K562 (cell line): ENCODE measurements around the gene IL15. TPM values are rescaled to one million over a fixed set of nuclear protein-coding genes. Genes with fewer than 3 reads are reported as not detected.

Experiments
- ATAC-seq: fragments of 200-7000 bp; cut with Tn5 transposase; 3 replicates; pipeline ENCODE4 v1.9.1; 2020; ENCODE audit warnings: moderate library complexity
- BruUV-seq: library from RNA; stranded (reverse); fragments of 400-500 nt; replicated peaks from 2 replicates; lab custom pipeline; 2021; lab: Mats Ljungman, UMichigan
- CTCF ChIA-PET: fragments of 300-600 bp; formaldehyde crosslinking; extraction: SDS; loops from one replicate; lab custom pipeline; 2021; ENCODE audit warnings: low intra/inter-chr PET ratio; lab: Yijun Ruan, JAX
- POLR2A ChIA-PET: fragments of 300-600, 350-650 bp; sonication (Branson Sonifier 250); formaldehyde crosslinking; extraction: SDS; loops from one replicate; lab custom pipeline; 2021; ENCODE audit warnings: antibody characterized with exemption, inconsistent platforms; lab: Yijun Ruan, JAX
- DNase-seq, 4 experiments: peaks; one replicate each; pipeline versions ENCODE4 v3.0.0 to v3.0.0-alpha.2; 2011 to 2018; ENCODE audit warnings: low spot score in 3 of 4, mixed read lengths in 3 of 4; ENCODE audit errors: extremely low read depth in 1 of 4
- FAIRE-seq: peaks from 2 replicates; lab custom pipeline; 2011; peaks lifted over from hg19 to GRCh38; lab: Jason Lieb, UNC
- H2AFZ ChIP-seq: 2 replicates; pipeline ENCODE4 v1.6.0; 2011; ENCODE audit warnings: low read depth, low read length, control low read depth, inconsistent platforms
- H3K27ac ChIP-seq: fragments of 200-600 bp; 3 replicates; pipeline ENCODE4 v1.8.0; 2011; ENCODE audit warnings: low read depth, mild to moderate bottlenecking, control low read depth, inconsistent platforms, low read length, moderate library complexity, mixed read lengths; ENCODE audit errors: extremely low read depth
- H3K27me3 ChIP-seq, 2 experiments: fragments of 300-600 bp in 1 of 2; 2 replicates in 1 of 2; 3 replicates in 1 of 2; pipeline versions ENCODE4 v1.6.0 to v1.8.0; 2011; ENCODE audit warnings: inconsistent platforms in 2 of 2, low read length in 2 of 2, mild to moderate bottlenecking in 1 of 2, mixed read lengths in 1 of 2, moderate library complexity in 1 of 2; ENCODE audit not compliant: control insufficient read depth in 2 of 2, insufficient read depth in 2 of 2
- H3K36me3 ChIP-seq: fragments of 300-600 bp; 3 replicates; pipeline ENCODE4 v1.8.0; 2011; ENCODE audit warnings: mild to moderate bottlenecking, low read length, inconsistent platforms; ENCODE audit not compliant: control insufficient read depth, insufficient read depth
- H3K4me1 ChIP-seq, 2 experiments: fragments of 200-600 bp in 1 of 2; replicated peaks in 1 of 2; 2 replicates in 1 of 2; 3 replicates in 1 of 2; pipeline versions ENCODE4 v1.5.1 to v1.8.0; 2011; ENCODE audit warnings: inconsistent platforms in 2 of 2, low read length in 2 of 2, mild to moderate bottlenecking in 1 of 2, mixed read lengths in 1 of 2, moderate library complexity in 1 of 2; ENCODE audit not compliant: control insufficient read depth in 2 of 2, insufficient read depth in 2 of 2
- H3K4me2 ChIP-seq: 2 replicates; pipeline ENCODE4 v1.6.1; 2011; ENCODE audit warnings: low read length, control low read depth, inconsistent platforms, mixed read lengths; ENCODE audit not compliant: insufficient read depth
- H3K4me3 ChIP-seq: fragments of 200-600 bp; sonication (generic), shearing (Covaris generic); 2 replicates; pipeline ENCODE4 v1.5.1; 2016; ENCODE audit warnings: control low read depth, inconsistent platforms
- H3K79me2 ChIP-seq: fragments of 200-600 bp; 3 replicates; pipeline ENCODE4 v1.8.0; 2011; ENCODE audit warnings: low read length, inconsistent platforms; ENCODE audit not compliant: control insufficient read depth, insufficient read depth
- H3K9ac ChIP-seq, 2 experiments: 2 replicates each; pipeline versions ENCODE4 v1.6.0 to v1.6.1; 2011; ENCODE audit warnings: low read depth in 2 of 2, low read length in 2 of 2, control low read depth in 1 of 2, inconsistent platforms in 1 of 2, mild to moderate bottlenecking in 1 of 2, mixed read lengths in 1 of 2; ENCODE audit not compliant: insufficient read depth in 1 of 2
- H3K9me1 ChIP-seq: one replicate; pipeline ENCODE4 v1.6.0; 2011; ENCODE audit warnings: inconsistent platforms, mild to moderate bottlenecking, low read length, moderate library complexity; ENCODE audit not compliant: control insufficient read depth, insufficient read depth
- H3K9me3 ChIP-seq: replicated peaks from 2 replicates; pipeline ENCODE4 v1.5.1; 2011; ENCODE audit warnings: low read depth, low read length, inconsistent platforms; ENCODE audit not compliant: control insufficient read depth, insufficient read depth
- H4K20me1 ChIP-seq: replicated peaks from 2 replicates; pipeline ENCODE4 v1.6.1; 2011; ENCODE audit warnings: low read length, inconsistent platforms, mixed read lengths; ENCODE audit not compliant: control insufficient read depth, insufficient read depth
- CREB1 ChIP-seq, 2 experiments: sonication (generic) in 1 of 2; formaldehyde crosslinking in 1 of 2; IDR thresholded peaks; 2 replicates each; pipeline versions ENCODE4 v1.6.1 to v1.8.0; 2012 to 2022; ENCODE audit warnings: inconsistent platforms in 1 of 2, mild to moderate bottlenecking in 1 of 2, missing genetic modification reagents in 1 of 2, moderate library complexity in 1 of 2
- GATAD2B ChIP-seq: fragments of 450-650 bp; IDR thresholded peaks from 2 replicates; pipeline ENCODE4 v1.6.1; 2017; ENCODE audit warnings: mild to moderate bottlenecking, borderline replicate concordance
- ILK ChIP-seq: fragments of 450-650 bp; IDR thresholded peaks from 2 replicates; pipeline ENCODE4 v1.6.1; 2016; ENCODE audit warnings: missing genetic modification characterization, low read depth, mild to moderate bottlenecking, missing compliant biosample characterization, moderate library complexity, borderline replicate concordance
- JUN ChIP-seq, 2 experiments: sonication (generic) in 1 of 2; formaldehyde crosslinking in 1 of 2; IDR thresholded peaks; 2 replicates each; pipeline versions ENCODE4 v1.6.1 to v1.8.0; 2012 to 2022; ENCODE audit warnings: borderline replicate concordance in 2 of 2, mild to moderate bottlenecking in 2 of 2, improper control_type of control experiment in 1 of 2, low read depth in 1 of 2, low read length in 1 of 2, missing genetic modification reagents in 1 of 2
- SMARCB1 ChIP-seq: IDR thresholded peaks from 2 replicates; pipeline ENCODE4 v1.6.1; 2011; ENCODE audit warnings: improper control_type of control experiment, low read depth; ENCODE audit not compliant: insufficient read length
- SOX6 ChIP-seq: fragments of 450-650 bp; IDR thresholded peaks from 2 replicates; pipeline ENCODE4 v1.6.1; 2014; ENCODE audit warnings: mild to moderate bottlenecking
- WGBS: fragments of 100-300 bp; shearing (Covaris generic); methylation state at CpG from one replicate; pipeline ENCODE4 v1.1.6; 2016; ENCODE audit warnings: low coverage, mixed read lengths; ENCODE audit not compliant: insufficient coverage; ENCODE audit errors: missing lambda C conversion rate; 5-methylcytosine and 5-hydroxymethylcytosine counted together
- in situ Hi-C: fragments of 300-500 bp; cut with MboI; formaldehyde crosslinking; loops from 4 replicates; pipeline ENCODE4 v1.15.0; 2018; ENCODE audit warnings: inconsistent platforms, mixed read lengths
- intact Hi-C: fragments of 100-400 bp; cut with micrococcal nuclease; formaldehyde crosslinking; loops from 2 replicates; pipeline ENCODE4 v1.14.2; 2022
- polyA plus RNA-seq, 8 experiments: library from polyadenylated mRNA; depleted of rRNA in 4 of 8; stranded (reverse) in 5 of 8; unstranded in 3 of 8; fragments of >200 nt; fragmentation: Nextera tagmentation in 2 of 8; fragmentation: Illumina TruSeq in 1 of 8; extraction: Ambion mirVana in 2 of 8; extraction: Trizol in 1 of 8; gene quantifications; 2 replicates each; pipeline versions ENCODE4 v1.2.1 to v1.2.3, GENCODE V29; 2011 to 2014; ENCODE audit warnings: inconsistent platforms in 1 of 8, missing spikeins in 1 of 8
- total RNA-seq, 7 experiments: library from RNA; depleted of rRNA in 6 of 7; stranded (reverse); fragments of >200 nt in 6 of 7; fragmentation: Illumina TruSeq in 2 of 7; extraction: Trizol in 2 of 7; gene quantifications; 2 replicates each; pipeline versions ENCODE4 v1.2.1 to v1.2.3, GENCODE V29; 2011 to 2021; ENCODE audit warnings: low replicate concordance in 1 of 7
- TF ChIP-seq, protein P1 (sequence below): fragments of 450-650 bp; formaldehyde crosslinking; IDR thresholded peaks from 2 replicates; pipeline ENCODE4 v1.4.0; 2020; ENCODE audit warnings: mild to moderate bottlenecking
- TF ChIP-seq, protein P2 (sequence below): sonication (generic); formaldehyde crosslinking; IDR thresholded peaks from 2 replicates; pipeline ENCODE4 v1.8.1; 2023; ENCODE audit warnings: mild to moderate bottlenecking, missing genetic modification reagents
- TF ChIP-seq, protein P3 (sequence below): sonication (generic); formaldehyde crosslinking; IDR thresholded peaks from 2 replicates; pipeline ENCODE4 v1.8.0; 2022; ENCODE audit warnings: missing genetic modification reagents, mild to moderate bottlenecking, borderline replicate concordance

The IL15 gene
- total and polyA plus RNA-seq, 9 of the 15 experiments (the other 6 are each of a cell fraction or from before 2014, with no cell fraction given): 0.13 to 0.50 (median 0.34) TPM

DNA sequence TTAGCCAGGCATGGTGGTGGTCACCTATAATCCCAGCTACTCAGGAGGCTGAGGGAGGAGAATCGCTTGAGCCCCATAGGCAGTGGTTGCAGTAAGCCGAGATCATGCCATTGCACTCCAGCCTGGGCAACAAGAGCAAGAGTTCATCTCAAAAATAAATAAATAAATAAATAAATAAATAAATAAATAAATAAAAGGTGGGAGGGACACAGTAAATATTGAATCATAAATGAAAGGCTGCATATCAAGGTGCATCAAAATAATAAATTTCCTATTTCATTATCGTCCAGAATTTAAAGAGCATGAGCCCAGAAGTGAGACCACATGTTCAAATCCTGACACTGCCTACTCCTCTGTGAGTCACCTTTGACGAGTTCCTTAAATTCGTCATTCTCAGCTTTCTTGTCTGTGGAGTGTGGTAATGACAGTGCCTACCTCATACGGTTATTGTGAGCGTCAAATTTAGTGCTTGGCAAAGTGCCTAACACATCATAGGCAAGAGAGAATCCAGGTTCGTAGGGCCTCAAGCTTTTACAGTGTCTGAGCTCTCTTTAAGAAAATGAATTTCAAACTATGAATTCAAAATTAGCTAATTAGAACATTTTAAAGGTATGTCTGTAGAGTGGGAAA lies 49.9 kb downstream of the IL15 start:
- no TSS peak for BruUV-seq
- 1% methylated on average over 8 of the region's 8 CpGs for WGBS

More for the DNA sequence above, 49.9 kb downstream of the IL15 start:
- no peak for DNase-seq
- Histone ChIP-seq H4K20me1 (no peaks in the 10 kb centered on the region), H3K9me3 (no peaks in the 10 kb centered on the region), H3K27ac (no peak overlapping the region), H3K36me3 (no peaks in the 10 kb centered on the region), H3K4me3 (no peak overlapping the region), H3K27me3 (no peaks in the 10 kb centered on the region), H3K79me2 (no peaks in the 10 kb centered on the region), H3K9ac (no peak overlapping the region), H3K4me1 (peaks cover 0 to 5% of the 10 kb centered on the region in 2 experiments; a peak in 1 of 5 replicates), H3K9me1 (no peaks in the 10 kb centered on the region), H3K4me2 (no peak overlapping the region), H2AFZ (no peak overlapping the region)
- ATAC-seq: no peak
- CTCF ChIA-PET: no interaction called here
- intact Hi-C loops (no loop called here), in situ Hi-C loops (no loop called here)
- POLR2A ChIA-PET: no interaction called here
- TF ChIP-seq SMARCB1 (no peak), ILK (no peak), GATAD2B (no peak), SOX6 (no peak), CREB1 (IDR thresholded peaks at IDR 0.05) (peak; percentile 20; the same call in 1 of the 2 replicates), CREB1 (CRISPR knock-in tag; IDR thresholded peaks at IDR 0.05) (no peak), JUN (IDR thresholded peaks at IDR 0.05; ENCODE audit: borderline replicate concordance, low read depth, low read length) (no peak), JUN (CRISPR knock-in tag; IDR thresholded peaks at IDR 0.05; ENCODE audit: borderline replicate concordance) (no peak)
- TF ChIP-seq, protein P1, sequence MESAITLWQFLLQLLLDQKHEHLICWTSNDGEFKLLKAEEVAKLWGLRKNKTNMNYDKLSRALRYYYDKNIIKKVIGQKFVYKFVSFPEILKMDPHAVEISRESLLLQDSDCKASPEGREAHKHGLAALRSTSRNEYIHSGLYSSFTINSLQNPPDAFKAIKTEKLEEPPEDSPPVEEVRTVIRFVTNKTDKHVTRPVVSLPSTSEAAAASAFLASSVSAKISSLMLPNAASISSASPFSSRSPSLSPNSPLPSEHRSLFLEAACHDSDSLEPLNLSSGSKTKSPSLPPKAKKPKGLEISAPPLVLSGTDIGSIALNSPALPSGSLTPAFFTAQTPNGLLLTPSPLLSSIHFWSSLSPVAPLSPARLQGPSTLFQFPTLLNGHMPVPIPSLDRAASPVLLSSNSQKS (CRISPR knock-in tag): no peak
- TF ChIP-seq, protein P2, sequence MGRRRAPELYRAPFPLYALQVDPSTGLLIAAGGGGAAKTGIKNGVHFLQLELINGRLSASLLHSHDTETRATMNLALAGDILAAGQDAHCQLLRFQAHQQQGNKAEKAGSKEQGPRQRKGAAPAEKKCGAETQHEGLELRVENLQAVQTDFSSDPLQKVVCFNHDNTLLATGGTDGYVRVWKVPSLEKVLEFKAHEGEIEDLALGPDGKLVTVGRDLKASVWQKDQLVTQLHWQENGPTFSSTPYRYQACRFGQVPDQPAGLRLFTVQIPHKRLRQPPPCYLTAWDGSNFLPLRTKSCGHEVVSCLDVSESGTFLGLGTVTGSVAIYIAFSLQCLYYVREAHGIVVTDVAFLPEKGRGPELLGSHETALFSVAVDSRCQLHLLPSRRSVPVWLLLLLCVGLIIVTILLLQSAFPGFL (CRISPR knock-in tag): no peak
- TF ChIP-seq, protein P3, sequence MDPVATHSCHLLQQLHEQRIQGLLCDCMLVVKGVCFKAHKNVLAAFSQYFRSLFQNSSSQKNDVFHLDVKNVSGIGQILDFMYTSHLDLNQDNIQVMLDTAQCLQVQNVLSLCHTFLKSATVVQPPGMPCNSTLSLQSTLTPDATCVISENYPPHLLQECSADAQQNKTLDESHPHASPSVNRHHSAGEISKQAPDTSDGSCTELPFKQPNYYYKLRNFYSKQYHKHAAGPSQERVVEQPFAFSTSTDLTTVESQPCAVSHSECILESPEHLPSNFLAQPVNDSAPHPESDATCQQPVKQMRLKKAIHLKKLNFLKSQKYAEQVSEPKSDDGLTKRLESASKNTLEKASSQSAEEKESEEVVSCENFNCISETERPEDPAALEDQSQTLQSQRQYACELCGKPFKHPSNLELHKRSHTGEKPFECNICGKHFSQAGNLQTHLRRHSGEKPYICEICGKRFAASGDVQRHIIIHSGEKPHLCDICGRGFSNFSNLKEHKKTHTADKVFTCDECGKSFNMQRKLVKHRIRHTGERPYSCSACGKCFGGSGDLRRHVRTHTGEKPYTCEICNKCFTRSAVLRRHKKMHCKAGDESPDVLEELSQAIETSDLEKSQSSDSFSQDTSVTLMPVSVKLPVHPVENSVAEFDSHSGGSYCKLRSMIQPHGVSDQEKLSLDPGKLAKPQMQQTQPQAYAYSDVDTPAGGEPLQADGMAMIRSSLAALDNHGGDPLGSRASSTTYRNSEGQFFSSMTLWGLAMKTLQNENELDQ (CRISPR knock-in tag): no peak
- FAIRE-seq: no peak
